HCT116 (cell line): Measurements from ENCODE around the gene DNMT3B. TPM values are rescaled to one million over a fixed set of nuclear protein-coding genes. Genes with fewer than 3 reads are reported as not detected.

Experiments used
- ATAC-seq: fragments of 200-7000 bp; cut with Tn5 transposase; 2 replicates; pipeline ENCODE4 v1.9.1; 2020; ENCODE audit warnings: mild to moderate bottlenecking, moderate library complexity
- BruUV-seq: library from RNA; stranded (reverse); fragments of 400-500 nt; replicated peaks from 2 replicates; lab custom pipeline; 2021; lab: Mats Ljungman, UMichigan
- CTCF ChIA-PET: fragments of 300-600 bp; sonication (Branson Sonifier 250); formaldehyde crosslinking; loops from one replicate; lab custom pipeline; 2021; ENCODE audit warnings: antibody characterized with exemption; lab: Charles Lee
- POLR2A ChIA-PET: fragments of 300-600, 350-600 bp; sonication (Branson Sonifier 250); formaldehyde crosslinking; loops from one replicate; lab custom pipeline; 2021; ENCODE audit warnings: antibody characterized with exemption; lab: Charles Lee
- RAD21 ChIA-PET, 2 experiments: fragments of 300-600 bp; sonication (Branson Sonifier 250); formaldehyde crosslinking; loops; one replicate each; lab custom pipeline; 2023; ENCODE audit warnings: low total read pairs in 2 of 2; ENCODE audit not compliant: uncharacterized antibody in 2 of 2, unreplicated experiment in 2 of 2, low non-redundant PET in 1 of 2; lab: Charles Lee
- DNase-seq: peaks from one replicate; pipeline ENCODE4 v3.0.0-alpha.2; 2010; ENCODE audit warnings: low read depth, low spot score
- H2AFZ ChIP-seq: fragments of 200-600 bp; shearing (Covaris generic), sonication (generic); 2 replicates; pipeline ENCODE4 v1.6.1; 2017; ENCODE audit warnings: low read depth, mixed run types, mixed read lengths, antibody characterized with exemption, low read length; ENCODE audit not compliant: poor library complexity, severe bottlenecking
- H3K27ac ChIP-seq: 2 replicates; pipeline ENCODE4 v1.5.1; 2012; ENCODE audit warnings: low read depth, low read length
- H3K27me3 ChIP-seq: fragments of 200-600 bp; sonication (generic); 2 replicates; pipeline ENCODE4 v1.6.1; 2016; ENCODE audit warnings: mixed run types, low read length, mixed read lengths; ENCODE audit not compliant: insufficient read depth
- H3K36me3 ChIP-seq, 2 experiments: fragments of 200-500 bp in 1 of 2; fragments of 200-600 bp in 1 of 2; sonication (Bioruptor generic) in 1 of 2; sonication (generic) in 1 of 2; 2 replicates each; pipeline versions ENCODE4 v1.5.1 to v1.6.1; 2014 to 2016; ENCODE audit warnings: low read length in 2 of 2, inconsistent platforms in 1 of 2, mixed read lengths in 1 of 2, mixed run types in 1 of 2; ENCODE audit not compliant: insufficient read depth in 2 of 2, control insufficient read depth in 1 of 2
- H3K4me1 ChIP-seq, 2 experiments: fragments of 200-600 bp in 1 of 2; sonication (generic) in 1 of 2; 2 replicates each; pipeline versions ENCODE4 v1.5.1 to v1.6.1; 2012 to 2017; ENCODE audit warnings: low read length in 2 of 2, inconsistent platforms in 1 of 2, mild to moderate bottlenecking in 1 of 2, mixed read lengths in 1 of 2, mixed run types in 1 of 2, moderate library complexity in 1 of 2; ENCODE audit not compliant: insufficient read depth in 2 of 2, control insufficient read depth in 1 of 2
- H3K4me2 ChIP-seq: fragments of 200-600 bp; sonication (generic); 2 replicates; pipeline ENCODE4 v1.6.1; 2017; ENCODE audit warnings: mixed run types, low read length, mixed read lengths
- H3K4me3 ChIP-seq, 2 experiments: fragments of 200-600 bp in 1 of 2; sonication (generic) in 1 of 2; replicated peaks in 1 of 2; 2 replicates each; pipeline ENCODE4 v1.5.1; 2011 to 2016; ENCODE audit warnings: low read length in 2 of 2, control low read depth in 1 of 2, low read depth in 1 of 2, mild to moderate bottlenecking in 1 of 2, mixed read lengths in 1 of 2, mixed run types in 1 of 2
- H3K79me2 ChIP-seq: fragments of 200-600 bp; sonication (generic); 2 replicates; pipeline ENCODE4 v1.6.1; 2017; ENCODE audit warnings: mild to moderate bottlenecking, mixed run types, low read length, moderate library complexity, mixed read lengths; ENCODE audit not compliant: insufficient read depth
- H3K9ac ChIP-seq: fragments of 200-600 bp; sonication (generic); 2 replicates; pipeline ENCODE4 v1.6.1; 2016; ENCODE audit warnings: low read length, mixed read lengths
- H3K9me2 ChIP-seq: fragments of 200-600 bp; sonication (generic), shearing (Covaris generic); 2 replicates; pipeline ENCODE4 v1.6.1; 2017; ENCODE audit warnings: mixed run types, mild to moderate bottlenecking, moderate library complexity; ENCODE audit not compliant: insufficient read depth
- H3K9me3 ChIP-seq, 2 experiments: fragments of 200-500 bp in 1 of 2; fragments of 200-600 bp in 1 of 2; sonication (Bioruptor generic) in 1 of 2; sonication (generic) in 1 of 2; 2 replicates each; pipeline ENCODE4 v1.6.1; 2014 to 2017; ENCODE audit warnings: low read length in 2 of 2, mixed read lengths in 2 of 2, inconsistent platforms in 1 of 2, low read depth in 1 of 2, mild to moderate bottlenecking in 1 of 2, mixed run types in 1 of 2, moderate library complexity in 1 of 2; ENCODE audit not compliant: control insufficient read depth in 1 of 2, insufficient read depth in 1 of 2
- H4K20me1 ChIP-seq: fragments of 200-600 bp; sonication (generic), shearing (Covaris generic); 2 replicates; pipeline ENCODE4 v1.6.1; 2017; ENCODE audit warnings: mixed run types, mild to moderate bottlenecking, moderate library complexity; ENCODE audit not compliant: insufficient read depth
- ELF1 ChIP-seq: IDR thresholded peaks from 2 replicates; pipeline ENCODE4 v1.6.1; 2012; ENCODE audit warnings: low read depth, borderline replicate concordance
- JUND ChIP-seq: IDR thresholded peaks from 2 replicates; pipeline ENCODE4 v1.6.1; 2012
- POLR2AphosphoS5 ChIP-seq: IDR thresholded peaks from 2 replicates; pipeline ENCODE4 v1.6.1; 2011; ENCODE audit warnings: mild to moderate bottlenecking, low read depth, low read length, moderate library complexity
- RAD21 ChIP-seq: IDR thresholded peaks from 2 replicates; pipeline ENCODE4 v1.6.1; 2012; ENCODE audit warnings: low read depth, mild to moderate bottlenecking
- REST ChIP-seq: IDR thresholded peaks from 2 replicates; pipeline ENCODE4 v1.6.1; 2012; ENCODE audit warnings: low read depth
- SP1 ChIP-seq: IDR thresholded peaks from 2 replicates; pipeline ENCODE4 v1.6.1; 2012; ENCODE audit warnings: low read depth
- SRF ChIP-seq: IDR thresholded peaks from 2 replicates; pipeline ENCODE4 v1.6.1; 2012; ENCODE audit warnings: low read depth
- TCF7L2 ChIP-seq: IDR thresholded peaks from 2 replicates; pipeline ENCODE4 v1.7.0; 2011; ENCODE audit warnings: borderline replicate concordance, inconsistent platforms; ENCODE audit not compliant: insufficient read depth, insufficient read length; ENCODE audit errors: extremely low read depth
- intact Hi-C: fragments of 100-400 bp; cut with micrococcal nuclease; formaldehyde crosslinking; loops from 2 replicates; pipeline ENCODE4 v1.10.0; 2022
- total RNA-seq: library from RNA; stranded (reverse); gene quantifications from one replicate; pipeline ENCODE4 v1.2.1, GENCODE V29; 2021; ENCODE audit not compliant: unreplicated experiment
- TF ChIP-seq, protein P1 (sequence below): IDR thresholded peaks from 2 replicates; pipeline ENCODE4 v1.6.1; 2011; ENCODE audit warnings: mild to moderate bottlenecking, low read length, moderate library complexity; ENCODE audit not compliant: insufficient replicate concordance; ENCODE audit errors: extremely low read depth

DNMT3B gene
- total RNA-seq, 1 experiment from 2014 or later: 22.2 TPM

DNA sequence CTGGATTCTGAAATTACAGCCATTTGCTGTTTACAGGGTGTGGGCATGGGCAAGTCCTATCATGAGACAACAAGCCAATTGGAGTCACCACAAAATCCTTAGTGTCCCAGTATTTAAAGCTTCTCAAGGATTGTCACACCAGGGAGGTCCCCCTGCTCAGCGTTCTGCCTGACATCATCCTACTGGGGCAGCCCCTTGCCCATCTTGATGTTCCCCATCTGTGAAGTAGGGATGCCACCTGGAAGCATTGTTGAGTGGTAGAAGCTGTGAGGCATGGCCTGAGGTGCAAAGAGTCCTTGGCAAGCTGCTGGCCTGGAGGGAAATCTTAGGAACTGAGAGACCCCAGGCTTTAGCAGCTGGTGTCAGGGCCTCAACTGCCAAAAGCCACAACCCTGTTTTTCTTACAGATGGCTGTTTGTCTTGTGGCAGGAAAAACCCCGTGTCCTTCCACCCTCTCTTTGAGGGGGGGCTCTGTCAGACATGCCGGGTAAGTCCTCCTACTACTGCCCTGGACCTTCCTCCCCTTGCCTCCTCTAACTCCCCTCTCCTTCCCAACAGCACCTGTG is 34.3 kb downstream of the DNMT3B start:
- H3K4me2 ChIP-seq: no peak overlapping the region
- POLR2A ChIA-PET: no interaction called here
- intact Hi-C loops: no loop called here
- RAD21 ChIA-PET: no interaction called here
- CTCF ChIA-PET: interaction anchor here (1.6 kb wide), 1 partner anchor 18 kb away, joined by 5 read pairs; no protein-coding TSS in a partner anchor
- no peak overlapping the region for H3K27ac ChIP-seq
- H4K20me1 ChIP-seq: no peaks in the 10 kb centered on the region
- peaks cover 43 to 63% of the 10 kb centered on the region in 2 experiments for H3K36me3 ChIP-seq
- H3K4me1 ChIP-seq: no peaks in the 10 kb centered on the region
- DNase-seq: no peak
- TF ChIP-seq ELF1: no peak
- no peak for TF ChIP-seq SP1
- TF ChIP-seq JUND: no peak
- TF ChIP-seq RAD21: no peak
- no peak for TF ChIP-seq POLR2AphosphoS5
- no peak for TF ChIP-seq SRF
- no peak for TF ChIP-seq REST
- TF ChIP-seq, protein P1, sequence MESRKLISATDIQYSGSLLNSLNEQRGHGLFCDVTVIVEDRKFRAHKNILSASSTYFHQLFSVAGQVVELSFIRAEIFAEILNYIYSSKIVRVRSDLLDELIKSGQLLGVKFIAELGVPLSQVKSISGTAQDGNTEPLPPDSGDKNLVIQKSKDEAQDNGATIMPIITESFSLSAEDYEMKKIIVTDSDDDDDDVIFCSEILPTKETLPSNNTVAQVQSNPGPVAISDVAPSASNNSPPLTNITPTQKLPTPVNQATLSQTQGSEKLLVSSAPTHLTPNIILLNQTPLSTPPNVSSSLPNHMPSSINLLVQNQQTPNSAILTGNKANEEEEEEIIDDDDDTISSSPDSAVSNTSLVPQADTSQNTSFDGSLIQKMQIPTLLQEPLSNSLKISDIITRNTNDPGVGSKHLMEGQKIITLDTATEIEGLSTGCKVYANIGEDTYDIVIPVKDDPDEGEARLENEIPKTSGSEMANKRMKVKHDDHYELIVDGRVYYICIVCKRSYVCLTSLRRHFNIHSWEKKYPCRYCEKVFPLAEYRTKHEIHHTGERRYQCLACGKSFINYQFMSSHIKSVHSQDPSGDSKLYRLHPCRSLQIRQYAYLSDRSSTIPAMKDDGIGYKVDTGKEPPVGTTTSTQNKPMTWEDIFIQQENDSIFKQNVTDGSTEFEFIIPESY: no peak
- TF ChIP-seq TCF7L2: no peak
- H3K9ac ChIP-seq: no peak overlapping the region
- H3K9me3 ChIP-seq: no peaks in the 10 kb centered on the region
- BruUV-seq: no TSS peak
- no peaks in the 10 kb centered on the region for H3K27me3 ChIP-seq
- no peak overlapping the region for H3K4me3 ChIP-seq
- no peak overlapping the region for H2AFZ ChIP-seq
- no peak for ATAC-seq
- H3K9me2 ChIP-seq: no peaks in the 10 kb centered on the region
- no peaks in the 10 kb centered on the region for H3K79me2 ChIP-seq
